Liver (tissue), 9 donors: ENCODE data around the gene SYT13. TPM values are rescaled to one million over a fixed set of nuclear protein-coding genes. Genes with fewer than 3 reads are reported as not detected.

ENCODE experiments used
- DNase-seq: peaks from one replicate; pipeline ENCODE4 v3.0.0-alpha.2; 2017; ENCODE audit warnings: low spot score
- H3K27ac ChIP-seq, 2 donors: one replicate each; pipeline ENCODE4 v1.7.0; 2013; ENCODE audit warnings: inconsistent platforms in 2 of 2, low read length in 2 of 2, control low read depth in 1 of 2, low read depth in 1 of 2, mild to moderate bottlenecking in 1 of 2
- H3K27me3 ChIP-seq, 4 donors: one replicate each; pipeline versions ENCODE4 v1.6.1 to v1.7.0; 2013; ENCODE audit warnings: low read length in 3 of 4, inconsistent platforms in 1 of 4, mild to moderate bottlenecking in 1 of 4, moderate library complexity in 1 of 4; ENCODE audit not compliant: control insufficient read depth in 4 of 4, insufficient read depth in 4 of 4
- H3K36me3 ChIP-seq, 4 donors: one replicate each; pipeline versions ENCODE4 v1.6.1 to v1.7.0; 2013; ENCODE audit warnings: low read length in 3 of 4, mild to moderate bottlenecking in 3 of 4, low read depth in 1 of 4, moderate library complexity in 1 of 4; ENCODE audit not compliant: control insufficient read depth in 4 of 4, insufficient read depth in 3 of 4
- H3K4me1 ChIP-seq, 4 donors: one replicate each; pipeline versions ENCODE4 v1.6.1 to v1.7.0; 2013; ENCODE audit warnings: low read length in 3 of 4, mild to moderate bottlenecking in 3 of 4, moderate library complexity in 1 of 4; ENCODE audit not compliant: control insufficient read depth in 4 of 4, insufficient read depth in 4 of 4
- H3K4me3 ChIP-seq, 3 donors: one replicate each; pipeline versions ENCODE4 v1.6.1 to v1.7.0; 2013; ENCODE audit warnings: low read length in 3 of 3, control low read depth in 1 of 3, low read depth in 1 of 3, mild to moderate bottlenecking in 1 of 3
- H3K9ac ChIP-seq, 2 donors: one replicate each; pipeline ENCODE4 v1.7.0; 2013; ENCODE audit warnings: low read length in 2 of 2, mild to moderate bottlenecking in 2 of 2, moderate library complexity in 2 of 2, control low read depth in 1 of 2, low read depth in 1 of 2
- H3K9me3 ChIP-seq, 4 donors: one replicate each; pipeline versions ENCODE4 v1.6.1 to v1.7.0; 2013; ENCODE audit warnings: low read length in 3 of 4; ENCODE audit not compliant: control insufficient read depth in 4 of 4
- EGR1 ChIP-seq, 2 donors: IDR thresholded peaks; 2 replicates each; pipeline ENCODE4 v1.6.1; 2016 to 2018; ENCODE audit warnings: antibody characterized with exemption in 2 of 2, low read depth in 2 of 2
- FOXA1 ChIP-seq: IDR thresholded peaks from 2 replicates; pipeline ENCODE4 v1.6.1; 2016; ENCODE audit warnings: antibody characterized with exemption
- GABPA ChIP-seq, 2 donors: IDR thresholded peaks in 1 of 2; conservative IDR thresholded peaks in 1 of 2; 2 replicates each; pipeline ENCODE4 v1.6.1; 2016; ENCODE audit warnings: antibody characterized with exemption in 2 of 2, mild to moderate bottlenecking in 1 of 2, moderate library complexity in 1 of 2
- JUND ChIP-seq, 2 donors: IDR thresholded peaks; 2 replicates each; pipeline ENCODE4 v1.6.1; 2016; ENCODE audit warnings: antibody characterized with exemption in 2 of 2
- MAX ChIP-seq: IDR thresholded peaks from 2 replicates; pipeline ENCODE4 v1.6.1; 2016; ENCODE audit warnings: antibody characterized with exemption
- NR2F2 ChIP-seq: IDR thresholded peaks from 2 replicates; pipeline ENCODE4 v1.6.1; 2016; ENCODE audit warnings: antibody characterized with exemption
- RAD21 ChIP-seq, 2 donors: IDR thresholded peaks; 2 replicates each; pipeline ENCODE4 v1.6.1; 2016; ENCODE audit warnings: antibody characterized with exemption in 2 of 2, mild to moderate bottlenecking in 2 of 2
- RXRA ChIP-seq, 2 donors: IDR thresholded peaks; 2 replicates each; pipeline ENCODE4 v1.6.1; 2017 to 2018; ENCODE audit warnings: antibody characterized with exemption in 2 of 2, mild to moderate bottlenecking in 1 of 2
- SP1 ChIP-seq: IDR thresholded peaks from 2 replicates; pipeline ENCODE4 v1.6.1; 2018; ENCODE audit warnings: antibody characterized with exemption, mild to moderate bottlenecking
- TAF1 ChIP-seq: conservative IDR thresholded peaks from 2 replicates; pipeline ENCODE4 v1.6.1; 2016; ENCODE audit warnings: antibody characterized with exemption, mild to moderate bottlenecking
- YY1 ChIP-seq: IDR thresholded peaks from 2 replicates; pipeline ENCODE4 v1.6.1; 2016; ENCODE audit warnings: antibody characterized with exemption, mild to moderate bottlenecking
- ZBTB33 ChIP-seq: IDR thresholded peaks from 2 replicates; pipeline ENCODE4 v1.6.1; 2016; ENCODE audit warnings: antibody characterized with exemption
- WGBS: extraction: QIAGEN DNeasy Blood & Tissue Kit; methylation state at CpG from one replicate; pipeline ENCODE4 v1.1.7; 2013; 5-methylcytosine and 5-hydroxymethylcytosine counted together
- polyA plus RNA-seq, 2 donors: library from polyadenylated mRNA; stranded (reverse) in 1 of 2; unstranded in 1 of 2; fragments of 200-250 nt in 1 of 2; fragments of >200 nt in 1 of 2; fragmentation: Nextera tagmentation in 1 of 2; extraction: Ambion mirVana in 1 of 2; gene quantifications; one replicate each; pipeline versions ENCODE4 v1.2.1 to v1.2.3, GENCODE V29; 2013 to 2015
- total RNA-seq, 2 donors: library from RNA; depleted of rRNA; stranded (reverse); fragments of >200 nt; gene quantifications; one replicate each; pipeline ENCODE4 v1.2.3, GENCODE V29; 2014
- TF ChIP-seq, protein P1 (sequence below): IDR thresholded peaks from 2 replicates; pipeline ENCODE4 v1.6.1; 2016; ENCODE audit warnings: antibody characterized with exemption
- TF ChIP-seq, protein P2 (sequence below): fragments of 150-350 bp; IDR thresholded peaks from 2 replicates; pipeline ENCODE4 v1.5.1; 2017; ENCODE audit warnings: improper control_type of control experiment, low read depth, low read length; ENCODE audit not compliant: missing input control
- donor health status: healthy.
- donor health status: healthy.
- donor health status: healthy.
- donor health status: healthy.
- donor health status: healthy.

Gene SYT13
- total and polyA plus RNA-seq, 4 donors = 0.05 to 0.33 (median 0.14) TPM

- H3K27me3 ChIP-seq = no peaks in the 10 kb centered on the region
- no peaks in the 10 kb centered on the region for H3K9me3 ChIP-seq
- no peak for DNase-seq
- 58% methylated on average over 7 of the region's 7 CpGs for WGBS
- no peak overlapping the region for H3K9ac ChIP-seq
- H3K36me3 ChIP-seq = no peaks in the 10 kb centered on the region
- H3K4me3 ChIP-seq = no peak overlapping the region
- H3K27ac ChIP-seq = no peak overlapping the region
- TF ChIP-seq GABPA (IDR thresholded peaks at IDR 0.05 in 1 of 2, conservative IDR thresholded peaks at IDR 0.05 in 1 of 2) (no peak), TAF1 (no peak), NR2F2 (no peak), RAD21 (IDR thresholded peaks at IDR 0.05) (no peak)
- H3K4me1 ChIP-seq = no peaks in the 10 kb centered on the region
These were observed 12.6 kb upstream of the SYT13 start for GRCh38 chr11:45298718-45299117.

DNA sequence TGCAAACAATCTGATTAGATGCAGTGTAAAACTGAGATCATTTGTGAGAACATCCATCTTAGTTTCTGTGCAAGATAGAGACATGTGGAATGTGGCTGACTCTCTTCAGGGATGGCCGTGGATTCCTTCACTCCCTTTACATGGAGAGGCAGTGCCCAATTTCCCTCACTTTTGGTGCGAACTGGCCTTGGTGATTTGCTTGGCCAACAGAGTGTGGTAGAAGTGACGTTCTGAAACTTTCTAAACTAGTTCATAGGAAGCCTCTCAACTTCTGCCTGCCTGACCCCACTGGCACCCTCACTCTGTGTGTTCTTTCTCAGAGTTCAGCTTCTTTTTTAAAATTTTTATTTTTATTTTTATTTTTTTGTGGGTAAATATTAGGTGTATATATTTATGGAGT is 9.9 kb upstream of the SYT13 start:
- no peak for DNase-seq
- Histone ChIP-seq H3K36me3 (no peaks in the 10 kb centered on the region), H3K9ac (no peak overlapping the region), H3K27ac (no peak overlapping the region), H3K27me3 (no peaks in the 10 kb centered on the region), H3K4me1 (no peaks in the 10 kb centered on the region), H3K9me3 (no peaks in the 10 kb centered on the region), H3K4me3 (no peak overlapping the region)
- TF ChIP-seq YY1 (no peak), JUND (IDR thresholded peaks at IDR 0.05) (no peak), ZBTB33 (no peak), EGR1 (IDR thresholded peaks at IDR 0.05; ENCODE audit: low read depth in 2 of 2) (no peak), RXRA (IDR thresholded peaks at IDR 0.05) (no peak), TAF1 (no peak), FOXA1 (no peak), MAX (no peak), SP1 (no peak)
- TF ChIP-seq, protein P1, sequence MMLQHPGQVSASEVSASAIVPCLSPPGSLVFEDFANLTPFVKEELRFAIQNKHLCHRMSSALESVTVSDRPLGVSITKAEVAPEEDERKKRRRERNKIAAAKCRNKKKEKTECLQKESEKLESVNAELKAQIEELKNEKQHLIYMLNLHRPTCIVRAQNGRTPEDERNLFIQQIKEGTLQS = no peak
- TF ChIP-seq, protein P2, sequence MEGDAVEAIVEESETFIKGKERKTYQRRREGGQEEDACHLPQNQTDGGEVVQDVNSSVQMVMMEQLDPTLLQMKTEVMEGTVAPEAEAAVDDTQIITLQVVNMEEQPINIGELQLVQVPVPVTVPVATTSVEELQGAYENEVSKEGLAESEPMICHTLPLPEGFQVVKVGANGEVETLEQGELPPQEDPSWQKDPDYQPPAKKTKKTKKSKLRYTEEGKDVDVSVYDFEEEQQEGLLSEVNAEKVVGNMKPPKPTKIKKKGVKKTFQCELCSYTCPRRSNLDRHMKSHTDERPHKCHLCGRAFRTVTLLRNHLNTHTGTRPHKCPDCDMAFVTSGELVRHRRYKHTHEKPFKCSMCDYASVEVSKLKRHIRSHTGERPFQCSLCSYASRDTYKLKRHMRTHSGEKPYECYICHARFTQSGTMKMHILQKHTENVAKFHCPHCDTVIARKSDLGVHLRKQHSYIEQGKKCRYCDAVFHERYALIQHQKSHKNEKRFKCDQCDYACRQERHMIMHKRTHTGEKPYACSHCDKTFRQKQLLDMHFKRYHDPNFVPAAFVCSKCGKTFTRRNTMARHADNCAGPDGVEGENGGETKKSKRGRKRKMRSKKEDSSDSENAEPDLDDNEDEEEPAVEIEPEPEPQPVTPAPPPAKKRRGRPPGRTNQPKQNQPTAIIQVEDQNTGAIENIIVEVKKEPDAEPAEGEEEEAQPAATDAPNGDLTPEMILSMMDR = no peak
- WGBS = 71% methylated on average over 3 of the region's 3 CpGs

- Histone ChIP-seq H3K4me3 (no peak overlapping the region), H3K36me3 (no peaks in the 10 kb centered on the region), H3K4me1 (no peaks in the 10 kb centered on the region), H3K27ac (no peak overlapping the region), H3K9me3 (no peaks in the 10 kb centered on the region), H3K27me3 (peaks cover 0 to 4% (median 0%) of the 10 kb centered on the region in 4 donors), H3K9ac (no peak overlapping the region)
- TF ChIP-seq SP1 (no peak), NR2F2 (no peak), JUND (IDR thresholded peaks at IDR 0.05) (no peak)
- 79% methylated on average over 4 of the region's 4 CpGs for WGBS
- DNase-seq = no peak
These were observed 8.4 kb upstream of the SYT13 start for GRCh38 chr11:45294499-45294898.
